Skeletal muscle satellite cell (primary cell): ENCODE measurements around the gene COX10.

Experiments used
- H3K27me3 ChIP-seq: 2 replicates; pipeline ENCODE4 v1.7.0; 2013; ENCODE audit warnings: low read length; ENCODE audit not compliant: control insufficient read depth, insufficient read depth
- H3K36me3 ChIP-seq: 2 replicates; pipeline ENCODE4 v1.7.0; 2013; ENCODE audit warnings: mild to moderate bottlenecking, control low read depth, low read length; ENCODE audit not compliant: insufficient read depth
- H3K4me1 ChIP-seq: 2 replicates; pipeline ENCODE4 v1.7.0; 2013; ENCODE audit warnings: low read length; ENCODE audit not compliant: control insufficient read depth, insufficient read depth
- H3K4me2 ChIP-seq: 2 replicates; pipeline ENCODE4 v1.7.0; 2013; ENCODE audit warnings: mild to moderate bottlenecking, low read length
- H3K4me3 ChIP-seq: 2 replicates; pipeline ENCODE4 v1.7.0; 2013; ENCODE audit warnings: low read length
- H3K9ac ChIP-seq: 2 replicates; pipeline ENCODE4 v1.7.0; 2013; ENCODE audit warnings: mild to moderate bottlenecking, low read depth, low read length, moderate library complexity
- H3K9me3 ChIP-seq: replicated peaks from 2 replicates; pipeline ENCODE4 v1.7.0; 2013; ENCODE audit warnings: mild to moderate bottlenecking, control low read depth, low read length

Gene COX10

DNA sequence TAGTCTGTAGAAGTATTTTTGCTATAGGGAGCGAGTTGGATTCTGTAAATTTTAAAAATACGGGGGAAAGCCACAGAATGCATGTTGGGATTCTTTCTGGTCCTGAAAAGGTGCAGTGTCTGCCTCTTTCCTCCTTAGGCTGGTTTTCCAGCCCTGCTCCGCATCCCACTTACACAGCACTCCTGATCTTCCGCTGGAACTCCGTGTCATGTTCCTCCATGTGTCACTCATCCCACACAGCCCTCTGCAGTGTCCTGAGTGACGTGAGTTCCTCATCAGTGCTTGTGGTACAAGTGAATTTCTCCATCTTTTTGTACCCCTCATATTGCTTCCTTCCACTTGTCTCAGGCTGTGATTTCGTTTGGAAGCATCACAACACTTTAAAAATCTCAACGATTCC lies 34.5 kb downstream of the COX10 start:
- Histone ChIP-seq H3K4me3 (no peak overlapping the region), H3K27me3 (no peaks in the 10 kb centered on the region), H3K9ac (no peak overlapping the region), H3K4me2 (no peak overlapping the region), H3K36me3 (no peaks in the 10 kb centered on the region), H3K4me1 (no peaks in the 10 kb centered on the region), H3K9me3 (no peaks in the 10 kb centered on the region)

GRCh38 chr17:14104734-14105133 lies 35.4 kb downstream of the COX10 start:
- Histone ChIP-seq H3K4me3 (no peak overlapping the region), H3K9me3 (no peaks in the 10 kb centered on the region), H3K4me2 (no peak overlapping the region)

GRCh38 chr17:14107889-14108288 lies 38.6 kb downstream of the COX10 start:
- no peaks in the 10 kb centered on the region for H3K36me3 ChIP-seq
- no peaks in the 10 kb centered on the region for H3K9me3 ChIP-seq
- no peak overlapping the region for H3K4me2 ChIP-seq
- H3K4me1 ChIP-seq: no peaks in the 10 kb centered on the region
- no peak overlapping the region for H3K9ac ChIP-seq
- H3K27me3 ChIP-seq: no peaks in the 10 kb centered on the region
- no peak overlapping the region for H3K4me3 ChIP-seq

More at GRCh38 chr17:14104734-14105133, 35.4 kb downstream of the COX10 start:
- no peak overlapping the region for H3K9ac ChIP-seq
- H3K27me3 ChIP-seq: no peaks in the 10 kb centered on the region
- no peaks in the 10 kb centered on the region for H3K4me1 ChIP-seq
- H3K36me3 ChIP-seq: no peaks in the 10 kb centered on the region

GRCh38 chr17:14112407-14112806 lies 43.1 kb downstream of the COX10 start:
- Histone ChIP-seq H3K4me2 (no peak overlapping the region), H3K27me3 (no peaks in the 10 kb centered on the region), H3K4me3 (no peak overlapping the region), H3K4me1 (no peaks in the 10 kb centered on the region), H3K9me3 (no peaks in the 10 kb centered on the region), H3K9ac (no peak overlapping the region), H3K36me3 (no peaks in the 10 kb centered on the region)

- Histone ChIP-seq H3K4me1 (no peaks in the 10 kb centered on the region), H3K9ac (no peak overlapping the region), H3K4me3 (no peak overlapping the region), H3K27me3 (no peaks in the 10 kb centered on the region), H3K36me3 (no peaks in the 10 kb centered on the region), H3K9me3 (no peaks in the 10 kb centered on the region), H3K4me2 (no peak overlapping the region)
Observed at GRCh38 chr17:14113137-14113536, 43.8 kb downstream of the COX10 start.

GRCh38 chr17:14116263-14117024 lies 47.1 kb downstream of the COX10 start:
- Histone ChIP-seq H3K4me2 (no peak overlapping the region), H3K36me3 (no peaks in the 10 kb centered on the region), H3K4me1 (no peaks in the 10 kb centered on the region), H3K9me3 (no peaks in the 10 kb centered on the region), H3K9ac (no peak overlapping the region), H3K27me3 (no peaks in the 10 kb centered on the region), H3K4me3 (no peak overlapping the region)

DNA sequence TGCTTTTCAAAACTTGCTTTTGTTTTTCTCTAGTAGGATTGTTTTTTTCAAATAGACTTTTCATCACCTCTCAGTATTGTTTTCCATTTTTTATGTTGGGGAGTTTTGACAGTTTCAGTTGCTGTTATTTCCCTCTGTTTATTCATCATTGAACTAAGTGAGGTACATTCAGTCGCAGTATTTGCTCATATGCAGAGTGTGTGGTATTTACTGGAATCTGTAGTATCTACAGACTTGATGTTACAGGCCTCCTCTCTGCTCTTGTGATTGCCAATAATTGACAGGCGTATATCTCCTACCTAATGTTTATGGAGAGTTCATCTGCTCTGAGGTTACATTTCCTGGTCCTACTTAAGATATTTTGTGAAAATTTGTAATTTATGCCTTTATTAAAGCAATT lies 49.6 kb downstream of the COX10 start:
- H3K4me3 ChIP-seq: no peak overlapping the region
- no peaks in the 10 kb centered on the region for H3K36me3 ChIP-seq
- H3K9ac ChIP-seq: no peak overlapping the region
- no peaks in the 10 kb centered on the region for H3K27me3 ChIP-seq
- H3K4me2 ChIP-seq: no peak overlapping the region
- H3K9me3 ChIP-seq: no peaks in the 10 kb centered on the region
- no peaks in the 10 kb centered on the region for H3K4me1 ChIP-seq

DNA sequence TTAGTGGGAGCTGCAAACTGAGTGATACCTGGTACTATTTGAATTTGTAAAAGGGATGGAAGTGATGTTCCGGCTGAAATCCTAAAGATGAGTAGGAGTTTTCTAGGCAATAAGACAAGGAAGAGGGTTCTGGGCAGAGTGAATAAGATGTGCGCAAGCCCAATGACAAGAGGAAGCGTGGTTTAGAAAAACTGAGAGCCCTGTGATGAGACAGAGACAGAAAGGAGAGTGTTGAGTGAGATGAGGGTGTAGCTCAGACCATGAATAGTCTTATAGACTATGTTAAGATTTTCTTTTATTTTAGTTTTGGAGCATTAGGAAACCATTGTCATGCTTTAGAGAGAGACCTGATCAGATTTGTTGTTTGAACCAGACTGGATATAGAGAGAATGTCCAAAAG lies 50.2 kb downstream of the COX10 start:
- Histone ChIP-seq H3K27me3 (no peaks in the 10 kb centered on the region), H3K9me3 (no peaks in the 10 kb centered on the region), H3K4me2 (no peak overlapping the region), H3K4me3 (no peak overlapping the region), H3K4me1 (no peaks in the 10 kb centered on the region), H3K36me3 (no peaks in the 10 kb centered on the region), H3K9ac (no peak overlapping the region)

GRCh38 chr17:14121952-14122351 lies 52.6 kb downstream of the COX10 start:
- Histone ChIP-seq H3K4me2 (no peak overlapping the region), H3K4me1 (no peaks in the 10 kb centered on the region), H3K27me3 (no peaks in the 10 kb centered on the region), H3K9ac (no peak overlapping the region), H3K9me3 (no peaks in the 10 kb centered on the region), H3K36me3 (no peaks in the 10 kb centered on the region), H3K4me3 (no peak overlapping the region)

DNA sequence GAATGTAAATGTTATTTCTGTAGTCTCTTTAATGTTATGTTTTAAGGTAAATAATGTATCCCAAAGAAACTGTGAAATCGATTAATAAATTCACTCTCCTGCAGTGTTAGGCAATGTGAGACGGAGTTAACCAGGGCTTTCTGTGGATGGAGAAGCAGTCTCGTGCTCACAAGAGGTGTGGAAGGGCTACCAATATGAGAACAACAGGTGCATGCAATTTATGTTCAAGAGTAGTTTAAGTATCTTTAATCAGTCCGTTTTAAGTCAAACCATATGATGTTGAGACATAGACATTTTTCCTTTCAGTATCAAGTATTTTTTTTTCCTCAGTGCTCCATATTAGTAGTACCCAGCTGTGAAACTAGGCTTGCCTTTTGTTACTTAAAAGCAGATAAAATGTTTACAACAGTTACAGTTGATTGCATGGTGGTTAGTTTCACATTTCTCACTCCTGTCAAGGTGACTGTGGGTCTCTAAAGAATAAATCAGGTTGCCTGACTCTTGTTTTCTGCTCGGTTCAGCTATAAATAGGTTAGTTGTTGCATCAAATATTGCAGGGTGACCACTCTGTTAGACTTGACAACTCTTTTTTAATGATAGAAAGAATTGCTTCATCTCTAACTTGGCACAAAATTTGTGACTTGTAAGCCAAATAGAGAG lies 54.4 kb downstream of the COX10 start:
- H3K4me1 ChIP-seq: no peaks in the 10 kb centered on the region
- H3K9ac ChIP-seq: no peak overlapping the region
- H3K27me3 ChIP-seq: no peaks in the 10 kb centered on the region
- no peaks in the 10 kb centered on the region for H3K9me3 ChIP-seq
- H3K4me2 ChIP-seq: no peak overlapping the region
- H3K4me3 ChIP-seq: no peak overlapping the region
- no peaks in the 10 kb centered on the region for H3K36me3 ChIP-seq

- no peak overlapping the region for H3K4me2 ChIP-seq
- H3K4me3 ChIP-seq: no peak overlapping the region
- H3K4me1 ChIP-seq: no peaks in the 10 kb centered on the region
- H3K27me3 ChIP-seq: no peaks in the 10 kb centered on the region
- no peak overlapping the region for H3K9ac ChIP-seq
- H3K36me3 ChIP-seq: no peaks in the 10 kb centered on the region
- no peaks in the 10 kb centered on the region for H3K9me3 ChIP-seq
Observed at GRCh38 chr17:14124854-14125253, 55.5 kb downstream of the COX10 start.
